GM12891 (cell line): ENCODE measurements around the gene ASB12.

Experiments
- DNase-seq: peaks from one replicate; pipeline ENCODE4 v3.0.0; 2011; ENCODE audit warnings: low spot score; ENCODE audit not compliant: insufficient read length
- FAIRE-seq: peaks from 2 replicates; lab custom pipeline; 2011; peaks lifted over from hg19 to GRCh38; lab: Jason Lieb, UNC
- PAX5 ChIP-seq: IDR thresholded peaks from 2 replicates; pipeline ENCODE4 v1.6.1; 2011; ENCODE audit warnings: low read length, moderate library complexity, mild to moderate bottlenecking; ENCODE audit not compliant: insufficient read depth, severe bottlenecking
- POLR2A ChIP-seq: IDR thresholded peaks from 2 replicates; pipeline ENCODE4 v1.6.1; 2011; ENCODE audit warnings: low read depth, low read length, control low read depth
- POLR2AphosphoS5 ChIP-seq: IDR thresholded peaks from 2 replicates; pipeline ENCODE4 v1.6.1; 2011; ENCODE audit warnings: low read depth, low read length, control low read depth
- POU2F2 ChIP-seq: IDR thresholded peaks from 2 replicates; pipeline ENCODE4 v1.6.1; 2011; ENCODE audit warnings: low read depth, mild to moderate bottlenecking, control low read depth, low read length, moderate library complexity
- SPI1 ChIP-seq: IDR thresholded peaks from 2 replicates; pipeline ENCODE4 v1.6.1; 2011; ENCODE audit warnings: low read depth, low read length, control low read depth
- TAF1 ChIP-seq: IDR thresholded peaks from 2 replicates; pipeline ENCODE4 v1.6.1; 2011; ENCODE audit warnings: low read depth, low read length, control low read depth

ASB12 gene

GRCh38 chrX:64190136-64190740 is 40.2 kb downstream of the ASB12 start:
- FAIRE-seq (no peak), DNase-seq (no peak)
- no peak for TF ChIP-seq POLR2AphosphoS5
- no peak for TF ChIP-seq POLR2A
- no peak for TF ChIP-seq POU2F2
- no peak for TF ChIP-seq PAX5
- no peak for TF ChIP-seq TAF1
- no peak for TF ChIP-seq SPI1

- TF ChIP-seq TAF1, result no peak
- no peak for TF ChIP-seq POLR2A
- no peak for TF ChIP-seq PAX5
- TF ChIP-seq POLR2AphosphoS5, result no peak
- no peak for TF ChIP-seq SPI1
- no peak for TF ChIP-seq POU2F2
- FAIRE-seq, result no peak
Observed at GRCh38 chrX:64188901-64189300, 41.5 kb downstream of the ASB12 start.

GRCh38 chrX:64187762-64188150 is 42.7 kb downstream of the ASB12 start:
- TF ChIP-seq POLR2A (no peak), POU2F2 (no peak), TAF1 (no peak), SPI1 (no peak), PAX5 (no peak), POLR2AphosphoS5 (no peak)
- no peak for FAIRE-seq
- no peak for DNase-seq

More at GRCh38 chrX:64188901-64189300, 41.5 kb downstream of the ASB12 start:
- DNase-seq, result no peak

GRCh38 chrX:64186974-64187761 is 43.2 kb downstream of the ASB12 start:
- no peak for DNase-seq
- FAIRE-seq, result no peak
- no peak for TF ChIP-seq POU2F2
- TF ChIP-seq POLR2A, result no peak
- TF ChIP-seq POLR2AphosphoS5, result no peak
- no peak for TF ChIP-seq SPI1
- TF ChIP-seq PAX5, result no peak
- TF ChIP-seq TAF1, result no peak

- TF ChIP-seq SPI1, result no peak
- no peak for TF ChIP-seq POLR2AphosphoS5
- TF ChIP-seq POU2F2, result no peak
- no peak for TF ChIP-seq PAX5
- no peak for TF ChIP-seq POLR2A
- no peak for TF ChIP-seq TAF1
- no peak for DNase-seq
- no peak for FAIRE-seq
Observed at GRCh38 chrX:64184396-64184795, 46.0 kb downstream of the ASB12 start.

GRCh38 chrX:64182208-64182607 is 48.2 kb downstream of the ASB12 start:
- no peak for DNase-seq
- no peak for FAIRE-seq
- TF ChIP-seq SPI1 (no peak), POLR2AphosphoS5 (no peak), TAF1 (no peak), PAX5 (no peak), POU2F2 (no peak), POLR2A (no peak)

GRCh38 chrX:64176876-64177275 is 53.5 kb downstream of the ASB12 start:
- DNase-seq (no peak), FAIRE-seq (no peak)
- TF ChIP-seq POLR2AphosphoS5, result no peak
- TF ChIP-seq POU2F2, result no peak
- TF ChIP-seq TAF1, result no peak
- TF ChIP-seq PAX5, result no peak
- no peak for TF ChIP-seq SPI1
- no peak for TF ChIP-seq POLR2A
